MCF 10A (cell line): ENCODE results near the gene MYLK. TPM values are rescaled to one million over a fixed set of nuclear protein-coding genes. Genes with fewer than 3 reads are reported as not detected.

Source experiments
- BruUV-seq: library from RNA; stranded (reverse); fragments of 400-500 nt; replicated peaks from 2 replicates; lab custom pipeline; 2021; lab: Mats Ljungman, UMichigan
- CTCF ChIA-PET: fragments of 300-600 bp; sonication (Branson Sonifier 250); formaldehyde crosslinking; extraction: SDS; loops from one replicate; lab custom pipeline; 2021; ENCODE audit warnings: antibody characterized with exemption, inconsistent platforms; lab: Yijun Ruan, JAX
- POLR2A ChIA-PET: fragments of 300-600, 350-650 bp; sonication (Branson Sonifier 250); formaldehyde crosslinking; extraction: SDS; loops from one replicate; lab custom pipeline; 2020; ENCODE audit warnings: antibody characterized with exemption, inconsistent platforms; lab: Yijun Ruan, JAX
- DNase-seq: peaks from one replicate; pipeline ENCODE4 v3.0.0-alpha.2; 2018; ENCODE audit not compliant: unreplicated experiment
- H3K27ac Mint-ChIP-seq: one replicate; pipeline ENCODE4 v1.8.0; 2022; ENCODE audit warnings: mild to moderate bottlenecking, low read depth, mixed read lengths; ENCODE audit not compliant: unreplicated experiment
- H3K27me3 Mint-ChIP-seq: one replicate; pipeline ENCODE4 v1.8.0; 2022; ENCODE audit warnings: mixed read lengths; ENCODE audit not compliant: insufficient read depth, unreplicated experiment
- H3K36me3 Mint-ChIP-seq: one replicate; pipeline ENCODE4 v1.8.0; 2022; ENCODE audit warnings: mild to moderate bottlenecking, moderate library complexity, mixed read lengths; ENCODE audit not compliant: insufficient read depth, unreplicated experiment
- H3K4me1 Mint-ChIP-seq: one replicate; pipeline ENCODE4 v1.8.0; 2022; ENCODE audit warnings: mixed read lengths; ENCODE audit not compliant: insufficient read depth, unreplicated experiment
- H3K4me3 Mint-ChIP-seq: one replicate; pipeline ENCODE4 v1.8.0; 2022; ENCODE audit warnings: mild to moderate bottlenecking, moderate library complexity, mixed read lengths; ENCODE audit not compliant: unreplicated experiment
- H3K9me3 Mint-ChIP-seq: one replicate; pipeline ENCODE4 v1.8.0; 2022; ENCODE audit warnings: mixed read lengths; ENCODE audit not compliant: unreplicated experiment
- CTCF ChIP-seq: fragments of 200-600 bp; IDR thresholded peaks from one replicate; pipeline ENCODE4 v1.8.0; 2022; ENCODE audit warnings: antibody characterized with exemption, mild to moderate bottlenecking; ENCODE audit not compliant: unreplicated experiment
- intact Hi-C: fragments of 100-400 bp; cut with micrococcal nuclease; formaldehyde crosslinking; loops from 2 replicates; pipeline ENCODE4 v1.14.1; 2022
- total RNA-seq: library from RNA; stranded (reverse); gene quantifications from 2 replicates; pipeline ENCODE4 v1.2.3, GENCODE V29; 2022

Gene MYLK
- total RNA-seq, 1 experiment from 2014 or later = 2.3 TPM

- ChIA-PET POLR2A (no interaction called here), CTCF (interaction anchor here (1.0 to 12.6 kb wide), 5 partner anchors 14 to 431 kb away, joined by 3 to 162 read pairs (median 75); no protein-coding TSS in a partner anchor)
- H3K4me1 Mint-ChIP-seq = peaks cover 22% of the 10 kb centered on the region
- no peak for TF ChIP-seq CTCF
- no peak overlapping the region for H3K27ac Mint-ChIP-seq
- H3K9me3 Mint-ChIP-seq = no peaks in the 10 kb centered on the region
- no peak overlapping the region for H3K4me3 Mint-ChIP-seq
- no peak for DNase-seq
- H3K36me3 Mint-ChIP-seq = peaks cover 11% of the 10 kb centered on the region
- no peaks in the 10 kb centered on the region for H3K27me3 Mint-ChIP-seq
- intact Hi-C loops = loop anchor here (10.0 kb wide), 1 partner anchor 64 kb away; the partner anchor contains the start of gene HACD2
- BruUV-seq = no TSS peak
These were observed 235.3 kb downstream of the MYLK start for GRCh38 chr3:123648696-123649405.

- BruUV-seq = no TSS peak
- no peak overlapping the region for H3K4me3 Mint-ChIP-seq
- H3K4me1 Mint-ChIP-seq = peaks cover 5% of the 10 kb centered on the region
- no peaks in the 10 kb centered on the region for H3K27me3 Mint-ChIP-seq
- H3K36me3 Mint-ChIP-seq = peaks cover 6% of the 10 kb centered on the region
- no peak for TF ChIP-seq CTCF
- DNase-seq = no peak
- H3K9me3 Mint-ChIP-seq = no peaks in the 10 kb centered on the region
- H3K27ac Mint-ChIP-seq = no peak overlapping the region
- ChIA-PET CTCF (interaction anchor here (1.0 to 7.3 kb wide), 3 partner anchors 8 to 16 kb away, joined by 3 to 101 read pairs (median 5); no protein-coding TSS in a partner anchor), POLR2A (interaction anchor here (0.6 to 2.8 kb wide), 3 partner anchors 59 to 113 kb away, joined by 3 to 10 read pairs (median 3); partner anchors contain the start of gene HACD2)
- intact Hi-C loops = loop anchor here (10.0 kb wide), 1 partner anchor 60 kb away; the partner anchor contains the start of gene HACD2
These were observed 239.8 kb downstream of the MYLK start for GRCh38 chr3:123644358-123644757.

DNA sequence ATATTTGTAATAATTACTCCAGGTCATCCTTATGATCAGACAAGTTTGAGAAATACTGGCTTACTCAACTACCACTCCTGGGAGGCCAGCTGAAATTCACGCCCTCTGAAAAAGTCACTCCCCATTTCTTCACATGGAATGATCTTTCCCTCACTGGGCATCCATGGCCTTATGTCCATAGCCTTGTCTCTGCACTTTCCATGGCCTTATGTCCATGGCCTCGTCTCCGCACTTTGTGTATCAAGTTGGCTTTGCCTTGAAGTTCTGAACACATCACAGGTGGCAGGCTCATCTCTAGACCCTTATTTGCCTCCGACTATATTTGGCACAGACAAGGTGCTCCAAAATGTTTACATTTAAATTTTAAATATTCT, 241.2 kb downstream of the MYLK start:
- Mint-ChIP-seq H3K27ac (no peak overlapping the region), H3K27me3 (no peaks in the 10 kb centered on the region), H3K4me3 (no peak overlapping the region), H3K4me1 (peaks cover 5% of the 10 kb centered on the region), H3K36me3 (peaks cover 2% of the 10 kb centered on the region), H3K9me3 (no peaks in the 10 kb centered on the region)
- POLR2A ChIA-PET = interaction anchor here (1.0 to 2.8 kb wide), 4 partner anchors 9 to 60 kb away, joined by 4 to 10 read pairs (median 6); partner anchors contain the start of gene HACD2
- TF ChIP-seq CTCF = no peak
- CTCF ChIA-PET = interaction anchor here (0.6 to 7.3 kb wide), 14 partner anchors 9 to 91 kb away, joined by 3 to 101 read pairs (median 5); no protein-coding TSS in a partner anchor
- no peak for DNase-seq
- BruUV-seq = no TSS peak
- intact Hi-C loops = loop anchor here (10.0 kb wide), 1 partner anchor 58 kb away; the partner anchor contains the start of gene HACD2
